GM21390 (cell line): Measurements from ENCODE around the gene PRADC1.

ENCODE experiments used
- ATAC-seq: cut with Tn5 transposase; IDR thresholded peaks from one replicate; pipeline ENCODE4 v1.9.1; 2021; ENCODE audit not compliant: unreplicated experiment

PRADC1 gene

GRCh38 chr2:73259276-73259675 is 26.2 kb upstream of the PRADC1 start:
- ATAC-seq, result no peak

- ATAC-seq, result no peak
Measured at GRCh38 chr2:73258913-73259215, 25.8 kb upstream of the PRADC1 start.

GRCh38 chr2:73258186-73258912 is 25.3 kb upstream of the PRADC1 start:
- ATAC-seq, result no peak

- ATAC-seq, result no peak
Measured at GRCh38 chr2:73257425-73258125, 24.5 kb upstream of the PRADC1 start.

- no peak for ATAC-seq
Measured at GRCh38 chr2:73257021-73257420, 24.0 kb upstream of the PRADC1 start.

- ATAC-seq, result no peak
Measured at GRCh38 chr2:73256618-73256922, 23.5 kb upstream of the PRADC1 start.

GRCh38 chr2:73255907-73256617 is 23.0 kb upstream of the PRADC1 start:
- ATAC-seq, result no peak

GRCh38 chr2:73255007-73255644 is 22.1 kb upstream of the PRADC1 start:
- ATAC-seq, result no peak

GRCh38 chr2:73254343-73255006 is 21.4 kb upstream of the PRADC1 start:
- no peak for ATAC-seq

- ATAC-seq, result no peak
Measured at GRCh38 chr2:73253901-73254300, 20.9 kb upstream of the PRADC1 start.

- no peak for ATAC-seq
Measured at GRCh38 chr2:73253400-73253799, 20.4 kb upstream of the PRADC1 start.

- no peak for ATAC-seq
Measured at GRCh38 chr2:73252238-73253027, 19.4 kb upstream of the PRADC1 start.

GRCh38 chr2:73250872-73251846 is 18.1 kb upstream of the PRADC1 start:
- ATAC-seq, result no peak

- ATAC-seq, result no peak
Measured at GRCh38 chr2:73249636-73250035, 16.6 kb upstream of the PRADC1 start.

- no peak for ATAC-seq
Measured at GRCh38 chr2:73246850-73247249, 13.8 kb upstream of the PRADC1 start.

GRCh38 chr2:73244580-73244979 is 11.5 kb upstream of the PRADC1 start:
- ATAC-seq, result no peak

GRCh38 chr2:73243884-73244570 is 11.0 kb upstream of the PRADC1 start:
- no peak for ATAC-seq

- ATAC-seq, result no peak
Measured at GRCh38 chr2:73239776-73240175, 6.7 kb upstream of the PRADC1 start.

- ATAC-seq, result no peak
Measured at GRCh38 chr2:73238976-73239375, 5.9 kb upstream of the PRADC1 start.
